GM21526 (cell line): Measurements from ENCODE around the gene CNTNAP2.
A peak's percentile ranks its signal among the peaks of the same experiment; 100 is the strongest.
"Not testable (repeated sequence)": the region's sequence is repeated elsewhere in the genome, so short reads cannot be mapped to it uniquely, and the experiment has no call there.

Experiments used
- ATAC-seq: cut with Tn5 transposase; IDR thresholded peaks from one replicate; pipeline ENCODE4 v1.9.1; 2021; ENCODE audit warnings: moderate library complexity; ENCODE audit not compliant: unreplicated experiment, low FRiP score

CNTNAP2 gene

GRCh38 chr7:148021507-148022045 lies 1905.0 kb downstream of the CNTNAP2 start:
- no peak for ATAC-seq

DNA sequence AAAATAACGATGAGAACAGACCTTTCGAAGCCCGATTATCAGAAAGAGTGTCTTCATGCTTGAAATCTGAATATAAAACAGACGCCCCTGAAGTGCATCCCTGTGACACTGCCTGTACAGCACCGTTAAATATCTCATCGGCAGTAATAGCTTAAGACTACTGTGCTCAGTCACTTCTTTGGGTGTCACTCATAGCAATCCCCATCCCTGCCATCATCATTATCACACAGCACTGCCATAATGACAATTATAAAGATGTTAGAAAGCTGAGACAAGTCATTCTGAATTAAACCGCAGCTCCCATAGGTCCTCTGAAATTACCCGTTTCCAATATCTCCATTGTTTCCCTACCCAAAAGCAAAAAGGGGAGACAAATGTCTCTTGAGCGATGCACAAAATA lies 1906.2 kb downstream of the CNTNAP2 start:
- ATAC-seq: no peak

GRCh38 chr7:148026713-148027112 lies 1910.1 kb downstream of the CNTNAP2 start:
- no peak for ATAC-seq

GRCh38 chr7:148028165-148028564 lies 1911.6 kb downstream of the CNTNAP2 start:
- ATAC-seq: no peak

DNA sequence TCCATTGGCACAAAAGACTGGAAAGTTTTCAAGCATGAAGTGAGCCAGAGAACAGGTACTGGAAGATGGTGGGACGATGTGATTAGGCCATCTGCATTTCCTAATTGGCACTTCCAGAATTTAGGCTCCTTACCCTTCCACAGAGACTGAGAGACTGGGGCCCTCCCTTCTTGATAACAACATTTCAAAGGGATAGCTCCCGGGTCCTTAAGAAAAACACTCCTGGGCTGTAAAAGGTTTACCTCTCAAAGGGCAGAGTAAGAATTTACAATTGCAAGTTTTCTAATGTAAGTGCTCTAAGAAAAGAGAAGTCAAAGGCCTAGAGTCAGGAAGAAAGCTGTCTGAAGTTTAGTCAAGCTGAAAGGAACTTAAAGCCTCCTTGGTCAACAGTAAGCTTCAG lies 1914.4 kb downstream of the CNTNAP2 start:
- no peak for ATAC-seq

GRCh38 chr7:148031811-148032210 lies 1915.2 kb downstream of the CNTNAP2 start:
- ATAC-seq: no peak

GRCh38 chr7:148035950-148036349 lies 1919.3 kb downstream of the CNTNAP2 start:
- ATAC-seq: no peak

DNA sequence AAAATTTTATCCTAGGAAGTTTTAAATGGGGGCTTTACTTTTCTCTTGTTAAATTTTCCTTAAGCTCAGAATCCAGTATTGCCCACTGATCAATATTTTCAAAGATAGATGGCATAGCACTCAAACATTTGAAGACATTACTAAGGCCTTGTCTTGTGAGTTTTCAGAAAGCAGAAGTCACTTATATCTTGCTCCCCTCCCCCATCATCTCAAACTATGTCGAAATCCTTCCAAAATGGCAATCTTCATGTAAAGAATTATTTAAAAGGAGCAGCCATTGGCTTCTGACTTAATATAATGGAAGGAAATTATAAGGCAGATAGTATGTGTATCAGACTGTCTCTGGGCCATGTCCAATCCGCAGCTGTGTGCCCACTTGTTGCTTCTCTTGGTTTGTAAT lies 1920.4 kb downstream of the CNTNAP2 start:
- ATAC-seq: no peak

GRCh38 chr7:148041156-148041555 lies 1924.6 kb downstream of the CNTNAP2 start:
- ATAC-seq: no peak

DNA sequence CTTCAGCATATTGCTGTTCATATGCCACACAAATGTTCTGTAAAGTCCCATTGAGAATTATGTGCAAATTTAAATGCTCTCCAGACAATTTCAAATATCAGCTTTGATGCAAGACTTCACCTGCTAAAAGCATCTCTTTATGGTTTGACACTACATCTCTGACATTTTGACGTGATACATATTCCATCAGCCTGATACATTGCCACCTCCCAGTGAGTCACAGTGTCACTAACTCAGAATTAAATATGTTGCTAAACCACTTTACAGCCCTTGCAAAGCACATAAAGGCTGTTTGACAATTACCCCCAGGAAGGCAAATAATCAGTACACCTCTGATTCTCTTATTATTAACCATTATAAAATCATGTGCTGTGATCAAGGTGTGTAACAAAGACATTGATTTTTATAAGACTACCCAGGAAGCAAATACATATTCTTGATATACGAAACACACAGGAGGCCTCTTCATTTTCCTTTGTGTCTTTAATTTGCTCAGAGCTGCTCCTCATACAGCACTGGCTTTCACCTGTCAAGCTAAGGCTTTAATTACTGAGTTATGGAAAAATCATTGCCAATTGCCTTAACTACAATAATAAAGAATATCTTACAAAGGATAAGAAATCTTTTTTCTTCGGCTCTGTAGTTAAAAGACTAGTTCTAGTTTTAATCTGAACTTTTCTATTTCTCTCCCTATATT lies 1926.5 kb downstream of the CNTNAP2 start:
- no peak for ATAC-seq

DNA sequence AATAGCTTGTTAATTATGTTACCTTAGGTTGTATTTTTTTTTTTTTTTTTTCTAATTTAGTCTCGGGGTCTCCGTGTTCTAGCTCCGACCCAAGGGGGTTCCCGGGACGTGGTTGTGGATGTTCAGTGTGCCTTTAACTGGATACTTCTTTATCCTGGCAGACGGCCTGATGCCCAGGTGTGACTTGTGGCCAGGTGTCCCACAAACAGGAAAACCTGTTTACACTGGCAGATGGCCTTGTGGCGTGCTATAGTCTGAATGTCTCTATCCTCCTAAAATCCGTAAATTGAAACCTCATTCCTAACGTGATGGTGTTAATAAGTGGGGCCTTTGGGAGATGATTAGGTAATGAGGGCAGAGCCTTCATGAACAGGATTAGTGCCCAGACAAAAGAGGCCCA lies 1927.6 kb downstream of the CNTNAP2 start:
- ATAC-seq: no peak

GRCh38 chr7:148045521-148045920 lies 1928.9 kb downstream of the CNTNAP2 start:
- ATAC-seq: no peak

GRCh38 chr7:148049068-148049467 lies 1932.5 kb downstream of the CNTNAP2 start:
- ATAC-seq: no peak

DNA sequence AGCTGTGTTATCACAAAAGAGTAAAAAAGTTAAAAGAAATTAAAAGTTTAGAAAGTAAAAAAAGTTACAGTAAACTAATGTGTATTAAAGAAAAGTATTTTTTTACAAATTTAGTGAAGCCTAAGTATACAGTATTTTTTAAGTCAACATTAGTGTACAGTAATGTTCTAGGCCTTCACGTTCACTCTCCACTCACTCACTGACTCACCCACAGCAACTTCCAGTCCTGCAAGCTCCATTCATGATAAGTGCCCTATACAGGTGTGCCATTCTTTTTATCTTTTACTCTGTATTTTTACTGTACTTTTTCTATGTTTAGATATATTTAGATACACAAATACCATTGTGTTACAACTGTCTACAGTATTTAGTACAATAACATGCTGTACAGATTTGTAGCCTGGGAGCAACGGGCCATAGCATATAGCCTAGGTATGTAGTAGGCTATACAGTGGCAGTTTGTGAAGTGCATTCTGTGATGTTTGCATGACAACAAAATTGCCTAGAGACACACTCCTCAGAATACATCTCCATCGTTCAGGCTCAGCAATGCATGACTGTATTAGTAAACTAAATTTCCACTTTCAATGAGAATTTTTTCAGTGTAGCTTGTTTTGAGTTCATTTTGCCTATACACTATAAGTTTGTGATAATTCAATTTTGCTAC lies 1934.0 kb downstream of the CNTNAP2 start:
- no peak for ATAC-seq

DNA sequence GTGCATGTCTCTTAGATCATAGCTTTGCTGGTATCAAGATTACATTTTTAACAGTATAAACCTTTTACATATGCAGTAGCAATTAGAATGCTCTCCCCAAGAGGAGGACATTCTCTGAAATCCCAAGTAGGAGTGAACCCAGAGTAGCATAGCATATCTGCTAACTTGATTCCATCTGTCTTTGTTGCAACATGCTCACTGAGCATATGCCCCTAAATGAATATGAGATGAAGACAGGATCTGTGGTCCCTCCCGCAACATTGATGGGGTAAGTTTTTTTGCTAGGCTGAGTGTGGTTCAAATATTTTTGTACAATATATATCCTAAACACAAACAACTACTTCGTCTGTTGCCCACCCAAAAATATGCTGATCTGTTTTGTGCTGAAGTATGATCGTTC lies 1939.8 kb downstream of the CNTNAP2 start:
- ATAC-seq: no peak

DNA sequence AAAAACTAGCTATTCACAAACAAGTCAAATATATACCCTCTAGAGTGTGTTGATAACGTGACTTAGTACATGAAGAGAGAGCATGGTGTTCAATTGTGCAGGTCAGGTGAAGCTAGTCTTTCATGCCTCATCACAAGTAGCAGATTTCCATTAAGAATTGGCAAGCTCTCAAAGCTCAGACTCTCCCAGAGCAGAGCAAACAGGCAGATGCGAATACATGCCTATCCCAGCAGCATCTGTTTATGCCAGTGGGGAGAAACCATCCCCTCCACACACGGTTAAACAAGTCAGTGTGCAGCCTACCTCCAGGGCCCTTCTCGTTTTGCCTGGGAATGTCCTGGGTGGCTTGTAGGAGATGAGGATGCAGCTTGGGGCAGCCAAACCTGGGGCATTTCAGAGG lies 1941.5 kb downstream of the CNTNAP2 start:
- ATAC-seq: no peak

GRCh38 chr7:148058753-148059152 lies 1942.2 kb downstream of the CNTNAP2 start:
- ATAC-seq: no peak

DNA sequence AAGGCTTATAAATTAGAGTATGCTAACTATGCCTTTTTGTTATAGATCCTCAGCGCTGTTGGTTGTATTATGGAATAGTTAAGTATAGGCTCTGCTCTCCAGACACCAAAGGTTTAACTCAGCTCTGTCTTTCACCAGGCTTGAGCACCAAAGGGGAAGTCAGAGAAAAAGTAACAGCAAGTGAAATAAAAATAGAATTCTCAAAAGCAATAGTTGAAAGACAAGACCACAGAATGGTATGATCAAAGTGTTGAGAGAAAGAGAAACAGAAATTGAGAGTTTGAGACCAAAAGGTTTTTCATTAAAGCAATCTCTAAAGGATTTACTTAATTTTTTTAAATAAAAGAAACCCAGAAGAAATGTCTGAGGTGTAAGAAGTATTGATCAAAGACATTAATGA lies 1944.1 kb downstream of the CNTNAP2 start:
- peak; percentile 97 for ATAC-seq

GRCh38 chr7:148078111-148078510 lies 1961.5 kb downstream of the CNTNAP2 start:
- not testable (repeated sequence) for ATAC-seq

DNA sequence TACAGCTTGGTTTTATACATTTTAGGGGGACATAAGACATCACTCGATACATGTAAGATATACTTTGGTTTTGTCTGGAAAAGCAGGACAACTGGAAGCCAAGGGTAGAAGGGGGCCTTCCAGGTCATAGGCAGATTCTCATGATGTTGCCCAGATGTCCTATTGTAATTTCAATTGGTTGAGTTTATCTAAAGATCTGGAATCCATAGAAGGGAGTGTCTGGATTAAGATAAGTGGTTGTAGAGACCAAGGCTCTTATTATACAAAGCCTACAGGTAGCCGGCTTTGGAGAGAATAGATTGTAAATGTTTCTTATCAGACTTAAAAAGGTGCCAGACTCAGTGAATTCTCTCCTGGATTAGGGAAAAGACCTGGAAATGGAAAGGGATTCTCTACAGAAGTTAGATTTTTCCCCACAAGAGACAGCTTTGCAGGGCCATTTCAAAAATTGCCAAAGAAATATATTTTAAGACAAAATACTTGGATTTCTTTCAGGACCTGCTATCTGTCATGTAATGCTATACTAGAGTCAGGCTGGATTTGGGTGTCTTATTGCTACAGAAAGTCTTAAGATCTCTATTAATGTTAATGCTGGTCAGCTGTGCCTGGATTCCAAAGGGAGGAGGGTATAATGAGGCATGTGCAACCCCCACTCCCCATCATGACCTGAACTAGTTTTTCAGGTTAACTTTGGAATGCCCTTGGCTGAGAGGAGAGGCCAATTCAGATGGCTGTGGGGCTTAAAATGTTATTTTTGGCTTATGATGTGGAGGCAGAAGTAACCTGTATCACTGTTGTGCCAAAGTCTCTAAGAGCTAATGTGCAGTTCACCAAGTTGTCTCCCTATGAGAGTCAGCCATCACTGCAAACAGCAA lies 1962.8 kb downstream of the CNTNAP2 start:
- no peak for ATAC-seq

GRCh38 chr7:148083448-148083847 lies 1966.8 kb downstream of the CNTNAP2 start:
- ATAC-seq: no peak
